Stomach (tissue), 4 donors: ENCODE data around the gene PTPN7.

ENCODE experiments used
- CTCF ChIP-seq, 7 experiments: fragments of 450-650 bp in 4 of 7; fragments of 200-600 bp in 3 of 7; sonication (generic) in 3 of 7; IDR thresholded peaks; one replicate each; pipeline ENCODE4 v1.5.1; 2016 to 2019; ENCODE audit warnings: antibody characterized with exemption in 7 of 7, control low read depth in 2 of 7, mild to moderate bottlenecking in 1 of 7
- EP300 ChIP-seq: sonication (generic); formaldehyde crosslinking; IDR thresholded peaks from one replicate; pipeline ENCODE4 v1.6.1; 2017; ENCODE audit warnings: antibody characterized with exemption

GRCh38 chr1:202148391-202148790, 12.0 kb downstream of the PTPN7 start:
- TF ChIP-seq EP300 (no peak), CTCF (IDR thresholded peaks at IDR 0.05) (no peak)
